ENCODE data around the gene MON2. TPM values are rescaled to one million over a fixed set of nuclear protein-coding genes. Genes with fewer than 3 reads are reported as not detected.

Gene MON2
- total RNA-seq, 1 donor from 2014 or later: 43.4 TPM

GRCh38 chr12:62631471-62632410 lies 165.1 kb downstream of the MON2 start:
- peaks cover 7% of the 10 kb centered on the region for H3K4me1 Mint-ChIP-seq (ENCODE audit: low read depth, unreplicated experiment)
- no peak overlapping the region for H3K27ac Mint-ChIP-seq (ENCODE audit: unreplicated experiment)
- DNase-seq: peak; percentile 59

GRCh38 chr12:62632411-62632918 lies 165.8 kb downstream of the MON2 start:
- Mint-ChIP-seq H3K4me1 (ENCODE audit: low read depth, unreplicated experiment) (peaks cover 7% of the 10 kb centered on the region), H3K27me3 (ENCODE audit: unreplicated experiment) (peaks cover 6% of the 10 kb centered on the region), H3K4me3 (ENCODE audit: unreplicated experiment) (peak overlapping the region; percentile 87), H3K36me3 (ENCODE audit: unreplicated experiment) (no peaks in the 10 kb centered on the region), H3K9me3 (ENCODE audit: unreplicated experiment) (peaks cover 2% of the 10 kb centered on the region), H3K27ac (ENCODE audit: unreplicated experiment) (no peak overlapping the region)
- DNase-seq: peak; percentile 46
- TF ChIP-seq CTCF (IDR thresholded peaks at IDR 0.05; ENCODE audit: partially characterized antibody, unreplicated experiment): no peak

More at GRCh38 chr12:62631471-62632410, 165.1 kb downstream of the MON2 start:
- Mint-ChIP-seq H3K36me3 (ENCODE audit: unreplicated experiment) (no peaks in the 10 kb centered on the region), H3K9me3 (ENCODE audit: unreplicated experiment) (peaks cover 3% of the 10 kb centered on the region), H3K4me3 (ENCODE audit: unreplicated experiment) (peak overlapping the region; percentile 87), H3K27me3 (ENCODE audit: unreplicated experiment) (peaks cover 5% of the 10 kb centered on the region)
- TF ChIP-seq CTCF (IDR thresholded peaks at IDR 0.05; ENCODE audit: partially characterized antibody, unreplicated experiment): no peak

GRCh38 chr12:62635649-62636048 lies 169.0 kb downstream of the MON2 start:
- peaks cover 5% of the 10 kb centered on the region for H3K4me1 Mint-ChIP-seq (ENCODE audit: low read depth, unreplicated experiment)
- H3K9me3 Mint-ChIP-seq (ENCODE audit: unreplicated experiment): peaks cover 2% of the 10 kb centered on the region
- no peak for DNase-seq
- no peak overlapping the region for H3K4me3 Mint-ChIP-seq (ENCODE audit: unreplicated experiment)
- no peak overlapping the region for H3K27ac Mint-ChIP-seq (ENCODE audit: unreplicated experiment)
- no peak for TF ChIP-seq CTCF (IDR thresholded peaks at IDR 0.05; ENCODE audit: partially characterized antibody, unreplicated experiment)
- no peaks in the 10 kb centered on the region for H3K36me3 Mint-ChIP-seq (ENCODE audit: unreplicated experiment)
- H3K27me3 Mint-ChIP-seq (ENCODE audit: unreplicated experiment): peaks cover 4% of the 10 kb centered on the region

GRCh38 chr12:62637679-62638078 lies 171.1 kb downstream of the MON2 start:
- Mint-ChIP-seq H3K9me3 (ENCODE audit: unreplicated experiment) (peaks cover 1% of the 10 kb centered on the region), H3K4me1 (ENCODE audit: low read depth, unreplicated experiment) (no peaks in the 10 kb centered on the region), H3K27ac (ENCODE audit: unreplicated experiment) (no peak overlapping the region), H3K4me3 (ENCODE audit: unreplicated experiment) (no peak overlapping the region), H3K36me3 (ENCODE audit: unreplicated experiment) (no peaks in the 10 kb centered on the region), H3K27me3 (ENCODE audit: unreplicated experiment) (peaks cover 4% of the 10 kb centered on the region)
- DNase-seq: no peak
- TF ChIP-seq CTCF (IDR thresholded peaks at IDR 0.05; ENCODE audit: partially characterized antibody, unreplicated experiment): no peak

All from glutamatergic neuron (in vitro differentiated cells).